Activated naive CD8-positive, alpha-beta T cell (primary cell): ENCODE results near the gene DGKG.

Experiments
- H3K27ac Mint-ChIP-seq: one replicate; pipeline ENCODE4 v1.8.0; 2021; ENCODE audit warnings: mixed read lengths
- H3K27me3 Mint-ChIP-seq: one replicate; pipeline ENCODE4 v1.8.0; 2021; ENCODE audit warnings: mixed read lengths
- H3K36me3 Mint-ChIP-seq: one replicate; pipeline ENCODE4 v1.8.0; 2021; ENCODE audit warnings: mixed read lengths
- H3K4me1 Mint-ChIP-seq: one replicate; pipeline ENCODE4 v1.8.0; 2021; ENCODE audit warnings: low read depth, mixed read lengths
- H3K4me3 Mint-ChIP-seq: one replicate; pipeline ENCODE4 v1.8.0; 2021; ENCODE audit warnings: mild to moderate bottlenecking, mixed read lengths
- H3K9me3 Mint-ChIP-seq: one replicate; pipeline ENCODE4 v1.8.0; 2021; ENCODE audit warnings: low read depth, mixed read lengths

The DGKG gene

DNA sequence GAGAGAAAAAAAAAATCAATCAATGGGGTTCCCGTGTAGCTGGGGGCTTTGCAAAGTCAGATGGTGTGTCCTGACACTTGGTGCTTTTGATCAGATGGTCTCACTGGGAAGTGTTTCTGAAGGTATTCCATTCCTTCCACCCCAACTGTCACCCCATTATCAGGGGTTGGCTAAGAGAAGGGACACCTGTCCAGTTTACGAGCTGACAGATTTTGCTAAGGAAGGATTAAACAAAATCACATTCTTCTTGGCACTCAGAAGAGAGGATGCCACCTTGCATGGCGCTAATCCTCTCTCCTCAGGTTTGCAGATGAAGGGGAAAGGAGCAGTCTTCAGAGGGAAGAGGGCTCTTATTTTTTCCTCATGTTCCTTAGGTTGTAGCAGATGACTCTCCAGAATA, 149.4 kb downstream of the DGKG start:
- Mint-ChIP-seq H3K27ac (no peak overlapping the region), H3K4me1 (no peaks in the 10 kb centered on the region), H3K27me3 (no peaks in the 10 kb centered on the region), H3K9me3 (no peaks in the 10 kb centered on the region), H3K4me3 (no peak overlapping the region), H3K36me3 (no peaks in the 10 kb centered on the region)

DNA sequence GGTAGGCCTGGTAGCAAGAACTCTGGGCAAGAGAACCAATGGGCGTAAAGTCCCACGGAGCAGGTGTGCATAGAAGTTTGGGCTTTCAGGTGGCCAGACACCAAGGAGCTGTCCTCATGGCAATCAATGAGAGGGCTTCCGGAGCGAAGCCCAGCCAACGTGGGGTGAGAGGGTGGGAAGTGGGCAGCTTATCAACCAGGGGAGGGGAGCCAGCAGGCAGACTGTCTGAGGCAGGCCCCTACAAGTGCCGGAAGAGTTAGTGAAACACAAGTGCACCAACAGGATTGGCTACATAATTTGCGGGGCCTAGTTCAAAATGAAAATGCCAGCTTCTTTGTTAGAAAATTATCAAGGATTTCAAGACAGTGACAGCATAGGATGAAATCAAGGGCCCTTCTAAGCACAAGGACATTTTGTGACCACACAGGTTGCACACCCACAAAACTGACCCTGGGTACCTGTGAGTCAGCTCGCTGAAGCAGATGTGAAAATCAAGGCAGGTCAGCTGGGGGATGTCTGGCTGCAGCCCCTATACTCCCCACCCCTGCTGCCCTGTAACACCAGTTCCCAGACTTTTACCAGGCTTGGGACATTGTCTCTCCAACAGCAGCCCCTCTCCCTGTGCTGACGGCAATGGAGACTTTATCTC, 151.1 kb downstream of the DGKG start:
- Mint-ChIP-seq H3K27ac (no peak overlapping the region), H3K9me3 (no peaks in the 10 kb centered on the region), H3K4me1 (no peaks in the 10 kb centered on the region), H3K4me3 (no peak overlapping the region), H3K36me3 (no peaks in the 10 kb centered on the region), H3K27me3 (no peaks in the 10 kb centered on the region)

DNA sequence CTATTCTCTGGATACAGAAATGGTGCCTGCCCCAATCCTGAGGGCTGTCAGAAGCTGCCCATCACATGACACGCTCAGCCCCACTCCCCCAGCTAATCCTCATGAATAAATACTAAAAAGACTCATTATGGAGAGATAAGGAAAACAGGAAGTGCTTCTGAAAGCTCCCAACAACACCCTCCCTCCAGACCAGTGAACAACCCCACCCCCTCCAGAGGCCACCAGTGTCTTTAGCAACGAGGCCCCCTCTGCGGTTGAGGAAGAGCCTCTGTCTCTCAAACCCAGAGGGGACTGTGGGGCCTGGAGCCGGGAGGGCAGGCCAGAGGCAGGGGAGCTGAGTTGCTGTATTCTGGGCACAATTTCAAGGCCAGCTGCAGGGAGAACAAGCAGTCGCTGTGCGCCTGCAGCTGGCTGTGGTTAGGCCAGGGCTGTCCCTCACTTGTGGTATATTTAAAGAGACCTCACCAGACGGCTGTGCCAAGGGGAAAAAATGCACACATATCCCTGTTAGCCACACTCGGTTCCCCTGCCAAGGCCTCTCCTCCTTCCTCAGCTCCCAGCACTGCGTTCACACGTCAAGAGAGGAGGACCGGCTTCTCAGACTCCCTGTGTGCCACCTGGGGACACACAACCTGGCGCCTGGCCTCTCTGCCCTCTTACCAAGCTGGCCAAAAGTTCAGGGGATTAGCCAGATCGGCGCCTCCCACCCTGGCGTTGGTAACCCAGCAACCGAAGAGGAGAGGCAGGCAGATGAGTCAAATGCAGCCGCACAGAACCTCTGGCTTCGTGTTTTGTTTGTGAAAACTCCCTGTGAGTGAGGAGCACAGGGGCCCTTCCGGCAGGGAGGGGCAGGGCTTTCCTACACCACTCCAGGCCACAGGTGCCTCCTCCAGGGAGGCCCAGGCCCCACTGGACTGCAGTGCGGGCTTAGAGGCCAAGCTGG, 152.0 kb downstream of the DGKG start:
- no peaks in the 10 kb centered on the region for H3K4me1 Mint-ChIP-seq
- no peaks in the 10 kb centered on the region for H3K9me3 Mint-ChIP-seq
- H3K4me3 Mint-ChIP-seq = no peak overlapping the region
- no peak overlapping the region for H3K27ac Mint-ChIP-seq
- no peaks in the 10 kb centered on the region for H3K27me3 Mint-ChIP-seq
- no peaks in the 10 kb centered on the region for H3K36me3 Mint-ChIP-seq

DNA sequence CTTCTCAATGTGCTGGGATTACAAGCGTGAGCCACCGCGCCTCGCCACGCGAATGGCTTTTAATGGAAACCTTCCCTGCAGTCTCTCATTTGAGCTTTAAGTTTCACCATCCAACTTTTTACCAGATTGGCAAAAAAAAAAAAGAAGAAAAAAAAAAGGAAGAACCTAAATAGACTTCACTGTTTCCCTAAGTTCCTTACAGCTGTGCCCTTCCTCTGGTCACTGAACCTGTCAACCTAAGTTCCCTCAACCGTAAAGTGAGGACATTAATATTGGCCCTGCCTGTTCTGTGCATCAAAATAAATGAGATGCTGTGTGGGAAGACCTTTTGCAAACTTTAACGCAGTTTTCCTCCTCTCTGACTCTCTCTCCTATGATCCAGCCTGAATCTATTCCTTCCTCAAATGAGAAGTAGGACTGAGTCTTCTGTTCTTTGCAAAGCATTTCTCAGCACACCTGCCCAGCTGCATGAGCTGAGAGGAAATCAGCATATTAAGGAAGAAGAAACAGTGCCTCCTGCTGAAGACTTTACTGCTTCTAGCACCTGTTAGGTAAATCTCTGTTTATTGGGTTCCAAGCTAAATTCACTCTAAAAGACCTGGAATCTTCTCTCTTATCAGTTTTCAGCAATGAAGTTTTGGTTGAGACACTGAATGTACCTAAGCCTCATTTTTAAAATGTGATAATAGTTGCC, 153.6 kb downstream of the DGKG start:
- H3K9me3 Mint-ChIP-seq = no peaks in the 10 kb centered on the region
- no peaks in the 10 kb centered on the region for H3K36me3 Mint-ChIP-seq
- H3K4me3 Mint-ChIP-seq = no peak overlapping the region
- H3K4me1 Mint-ChIP-seq = no peaks in the 10 kb centered on the region
- H3K27me3 Mint-ChIP-seq = no peaks in the 10 kb centered on the region
- no peak overlapping the region for H3K27ac Mint-ChIP-seq

DNA sequence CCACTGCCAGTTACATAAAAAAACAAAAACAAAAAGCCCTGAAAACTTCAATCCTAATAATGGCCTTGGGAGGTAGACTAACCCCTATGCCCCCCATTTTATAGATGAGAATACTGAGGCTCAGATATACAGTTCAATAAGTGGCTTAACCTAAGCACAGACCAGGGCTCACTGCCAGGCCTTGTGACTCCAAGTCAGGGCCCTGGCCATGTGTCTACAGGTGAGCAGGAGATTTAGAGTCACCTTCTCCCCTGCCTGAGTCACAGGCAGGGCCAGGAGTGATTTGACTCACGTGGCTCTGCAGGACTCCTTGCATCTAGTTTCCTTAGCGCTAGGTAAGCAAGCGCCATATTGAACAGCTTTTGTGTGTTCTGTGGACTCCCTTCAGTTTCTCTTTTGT, 154.5 kb downstream of the DGKG start:
- no peaks in the 10 kb centered on the region for H3K27me3 Mint-ChIP-seq

GRCh38 chr3:186200726-186201125, 161.3 kb downstream of the DGKG start:
- no peak overlapping the region for H3K27ac Mint-ChIP-seq
- no peaks in the 10 kb centered on the region for H3K9me3 Mint-ChIP-seq
- no peak overlapping the region for H3K4me3 Mint-ChIP-seq
- H3K27me3 Mint-ChIP-seq = peaks cover under 1% of the 10 kb centered on the region
- H3K36me3 Mint-ChIP-seq = no peaks in the 10 kb centered on the region
- no peaks in the 10 kb centered on the region for H3K4me1 Mint-ChIP-seq

More for the DNA sequence above, 154.5 kb downstream of the DGKG start:
- H3K4me1 Mint-ChIP-seq = no peaks in the 10 kb centered on the region
- no peaks in the 10 kb centered on the region for H3K9me3 Mint-ChIP-seq
- no peaks in the 10 kb centered on the region for H3K36me3 Mint-ChIP-seq
- H3K27ac Mint-ChIP-seq = no peak overlapping the region
- H3K4me3 Mint-ChIP-seq = no peak overlapping the region

GRCh38 chr3:186198442-186198841, 163.6 kb downstream of the DGKG start:
- Mint-ChIP-seq H3K27me3 (peaks cover 8% of the 10 kb centered on the region), H3K4me1 (peaks cover 4% of the 10 kb centered on the region), H3K27ac (no peak overlapping the region), H3K9me3 (no peaks in the 10 kb centered on the region), H3K4me3 (no peak overlapping the region), H3K36me3 (no peaks in the 10 kb centered on the region)

GRCh38 chr3:186194451-186194811, 167.6 kb downstream of the DGKG start:
- Mint-ChIP-seq H3K4me3 (peak overlapping the region; percentile 8), H3K4me1 (peaks cover 4% of the 10 kb centered on the region), H3K27ac (no peak overlapping the region), H3K36me3 (no peaks in the 10 kb centered on the region), H3K27me3 (peaks cover 16% of the 10 kb centered on the region), H3K9me3 (no peaks in the 10 kb centered on the region)

DNA sequence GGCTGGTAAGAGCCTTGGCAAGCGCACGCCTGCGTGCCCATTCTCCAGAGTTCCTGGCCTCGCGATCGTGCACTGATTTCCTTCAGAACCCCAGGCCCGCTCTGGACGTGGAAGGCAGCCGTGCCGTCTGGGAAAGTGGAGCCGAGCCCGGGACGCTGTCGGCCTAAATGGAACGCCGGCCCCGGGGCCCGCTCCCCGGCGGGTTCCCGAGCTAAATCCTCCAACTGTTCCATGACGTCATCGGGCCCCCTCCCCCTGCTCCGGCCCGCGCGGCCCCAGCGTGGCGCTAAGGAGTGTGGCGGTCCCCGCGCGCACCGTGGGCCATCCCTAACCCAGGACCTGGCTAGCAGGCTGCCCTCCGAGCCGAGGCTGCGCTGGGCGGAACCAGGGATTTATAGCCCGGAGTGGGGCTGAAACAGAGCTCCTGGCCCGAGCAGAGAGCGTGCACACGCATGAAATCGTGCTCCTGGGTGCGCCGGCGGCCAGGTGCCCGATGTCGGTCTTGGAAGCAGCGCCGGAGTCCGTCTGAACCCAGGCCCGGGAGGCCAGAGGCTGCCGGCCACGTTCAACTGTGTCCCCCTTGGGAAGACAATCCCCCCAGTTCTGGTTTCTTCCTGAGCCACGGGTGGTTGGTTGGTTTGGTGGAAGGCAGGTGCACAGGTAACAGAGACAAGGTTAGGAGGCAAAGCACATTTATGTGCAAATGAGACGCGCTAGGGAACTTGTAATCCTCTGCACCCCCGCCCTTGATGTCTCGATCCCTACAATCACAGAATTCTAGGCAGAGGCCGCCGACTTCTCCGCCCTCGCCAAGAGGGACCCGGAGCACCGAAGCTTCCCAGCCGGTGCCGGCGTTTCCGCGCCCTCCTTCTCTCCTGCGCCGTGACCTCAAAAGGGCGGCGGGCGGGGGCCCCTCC, 168.2 kb downstream of the DGKG start:
- Mint-ChIP-seq H3K27me3 (peaks cover 16% of the 10 kb centered on the region), H3K4me1 (peaks cover 4% of the 10 kb centered on the region), H3K27ac (no peak overlapping the region), H3K36me3 (no peaks in the 10 kb centered on the region), H3K4me3 (no peak overlapping the region), H3K9me3 (no peaks in the 10 kb centered on the region)

DNA sequence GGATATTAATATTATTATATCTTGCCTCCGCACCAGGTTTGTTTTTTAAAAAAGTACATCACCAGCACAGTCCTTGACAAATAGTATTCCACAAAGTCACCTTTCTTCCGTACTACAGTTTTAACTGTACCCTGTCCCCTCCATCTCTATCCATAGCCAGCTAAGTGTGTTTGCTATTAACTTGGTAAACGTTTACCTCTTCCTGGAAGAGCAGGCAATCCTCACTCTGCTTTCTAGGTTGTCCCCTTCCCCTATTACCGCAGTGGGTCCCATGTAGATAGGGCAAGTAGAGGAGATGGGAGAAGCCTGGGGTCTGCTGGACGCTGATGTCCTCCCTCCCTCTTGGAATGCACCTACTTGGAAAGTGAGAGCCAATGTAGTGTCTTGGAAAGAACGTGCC, 169.2 kb downstream of the DGKG start:
- Mint-ChIP-seq H3K27me3 (peaks cover 16% of the 10 kb centered on the region), H3K4me1 (peaks cover 4% of the 10 kb centered on the region), H3K9me3 (no peaks in the 10 kb centered on the region), H3K4me3 (no peak overlapping the region), H3K27ac (no peak overlapping the region), H3K36me3 (no peaks in the 10 kb centered on the region)

- Mint-ChIP-seq H3K36me3 (no peaks in the 10 kb centered on the region), H3K27me3 (peaks cover 11% of the 10 kb centered on the region), H3K4me1 (peaks cover 16% of the 10 kb centered on the region)
Measured at GRCh38 chr3:186189492-186189891, 172.5 kb downstream of the DGKG start.

DNA sequence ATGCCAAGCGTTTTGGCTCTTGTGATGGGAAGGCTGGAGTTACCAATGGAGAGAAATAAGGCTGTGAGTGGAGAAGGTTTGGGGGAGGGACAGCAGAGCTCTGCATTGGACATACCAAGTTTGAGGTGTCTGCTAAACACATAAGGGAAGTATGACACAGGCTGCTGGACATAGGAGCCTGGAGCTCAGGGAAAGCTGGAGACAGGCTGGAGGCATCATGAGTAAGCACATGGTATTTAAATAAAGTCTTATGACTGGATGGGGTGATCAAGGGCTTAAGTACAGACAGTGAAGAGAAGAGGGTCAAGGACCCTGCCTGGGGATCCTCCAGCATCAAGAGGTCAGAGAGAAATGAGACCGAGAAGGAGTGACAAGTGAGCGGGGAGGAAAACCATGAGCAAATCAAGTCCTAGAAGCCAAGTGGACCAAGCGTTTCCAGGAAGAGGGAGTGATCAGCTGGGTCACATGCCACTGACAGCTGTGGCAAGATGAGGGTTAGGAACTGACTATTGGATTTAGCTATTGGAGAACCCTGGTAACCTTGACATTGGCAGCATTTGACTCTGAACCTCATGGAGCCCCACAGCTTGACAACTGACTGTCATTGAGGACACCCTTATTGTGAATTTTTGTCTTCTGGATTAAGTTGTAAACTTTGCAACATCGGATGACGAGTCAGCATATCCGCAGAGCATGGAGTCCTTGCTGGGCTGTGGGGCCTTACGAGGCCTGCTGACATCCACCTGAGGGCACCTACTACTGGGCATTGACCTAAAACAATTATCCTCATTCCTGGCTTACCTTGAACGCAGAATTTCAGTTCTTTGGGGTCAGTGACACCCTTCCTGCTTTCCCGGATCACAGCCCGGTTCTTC, 174.4 kb downstream of the DGKG start:
- Mint-ChIP-seq H3K27me3 (peaks cover 6% of the 10 kb centered on the region), H3K4me3 (no peak overlapping the region), H3K36me3 (no peaks in the 10 kb centered on the region), H3K4me1 (peaks cover 14% of the 10 kb centered on the region), H3K9me3 (no peaks in the 10 kb centered on the region), H3K27ac (no peak overlapping the region)

More at GRCh38 chr3:186189492-186189891, 172.5 kb downstream of the DGKG start:
- H3K9me3 Mint-ChIP-seq = no peaks in the 10 kb centered on the region
- H3K27ac Mint-ChIP-seq = no peak overlapping the region
- no peak overlapping the region for H3K4me3 Mint-ChIP-seq

GRCh38 chr3:186185194-186185787, 176.7 kb downstream of the DGKG start:
- Mint-ChIP-seq H3K9me3 (no peaks in the 10 kb centered on the region), H3K4me1 (peaks cover 14% of the 10 kb centered on the region), H3K4me3 (no peak overlapping the region), H3K27ac (no peak overlapping the region), H3K36me3 (no peaks in the 10 kb centered on the region), H3K27me3 (no peaks in the 10 kb centered on the region)
